ENCODE results near the gene MCM10. TPM values are rescaled to one million over a fixed set of nuclear protein-coding genes. Genes with fewer than 3 reads are reported as not detected.
A peak's percentile ranks its signal among the peaks of the same experiment; 100 is the strongest.

Gene MCM10
- total RNA-seq, 2 experiments from 2014 or later: 0.16 to 0.50 TPM

DNA sequence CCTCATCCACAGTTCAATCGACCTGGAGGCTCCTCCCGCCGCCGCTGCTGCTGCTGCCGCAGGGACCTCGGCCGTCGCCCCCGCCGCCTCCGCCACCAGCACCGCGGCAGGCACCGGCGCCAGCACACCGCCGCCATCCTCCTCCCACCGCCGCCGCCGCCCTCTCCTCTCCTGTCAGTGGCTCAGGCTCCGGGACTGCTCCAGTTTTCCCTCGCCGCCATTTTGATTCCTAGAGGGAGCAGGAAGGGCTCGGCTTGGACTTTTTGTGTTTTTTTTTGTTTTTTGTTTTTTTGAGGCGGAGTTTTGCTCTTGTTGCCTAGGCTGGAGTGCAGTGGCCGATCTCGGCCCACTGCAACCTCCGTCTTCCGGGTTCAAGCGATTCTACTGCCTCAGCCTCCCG, 3.0 kb upstream of the MCM10 start:
- peak overlapping the region; percentile 50 for H3K4me3 Mint-ChIP-seq
- peaks cover 3% of the 10 kb centered on the region for H3K9me3 Mint-ChIP-seq
- no peak for ATAC-seq (ENCODE audit: poor library complexity)
- ChIA-PET CTCF (interaction anchor here (0.6 kb wide), 1 partner anchor 133 kb away, joined by 5 read pairs; no protein-coding TSS in a partner anchor), POLR2A (interaction anchor here (1.4 kb wide), 1 partner anchor 144 kb away, joined by 7 read pairs; no protein-coding TSS in a partner anchor)
- H3K4me1 Mint-ChIP-seq (ENCODE audit: low read depth): peaks cover 16% of the 10 kb centered on the region
- Histone ChIP-seq H3K9me3 (ENCODE audit: control insufficient read depth in 1 of 2, insufficient read depth in 1 of 2, low read length in 2 of 2) (no peaks in the 10 kb centered on the region), H3K27me3 (ENCODE audit: control insufficient read depth in 1 of 2, insufficient read depth in 2 of 2, low read length in 2 of 2) (no peaks in the 10 kb centered on the region), H3K27ac (ENCODE audit: low read depth in 1 of 2, low read length in 2 of 2) (no peak overlapping the region), H3K4me1 (ENCODE audit: insufficient read depth, low read length) (peaks cover 12% of the 10 kb centered on the region), H3K36me3 (ENCODE audit: insufficient read depth, low read length) (no peaks in the 10 kb centered on the region), H3K4me3 (ENCODE audit: low read length) (peak overlapping the region; percentile 36)
- intact Hi-C loops (cut with DNase I, micrococcal nuclease): no loop called here
- peak in 7 of 14 experiments; percentile 12 to 50 (median 27) for DNase-seq
- TF ChIP-seq, protein P1, sequence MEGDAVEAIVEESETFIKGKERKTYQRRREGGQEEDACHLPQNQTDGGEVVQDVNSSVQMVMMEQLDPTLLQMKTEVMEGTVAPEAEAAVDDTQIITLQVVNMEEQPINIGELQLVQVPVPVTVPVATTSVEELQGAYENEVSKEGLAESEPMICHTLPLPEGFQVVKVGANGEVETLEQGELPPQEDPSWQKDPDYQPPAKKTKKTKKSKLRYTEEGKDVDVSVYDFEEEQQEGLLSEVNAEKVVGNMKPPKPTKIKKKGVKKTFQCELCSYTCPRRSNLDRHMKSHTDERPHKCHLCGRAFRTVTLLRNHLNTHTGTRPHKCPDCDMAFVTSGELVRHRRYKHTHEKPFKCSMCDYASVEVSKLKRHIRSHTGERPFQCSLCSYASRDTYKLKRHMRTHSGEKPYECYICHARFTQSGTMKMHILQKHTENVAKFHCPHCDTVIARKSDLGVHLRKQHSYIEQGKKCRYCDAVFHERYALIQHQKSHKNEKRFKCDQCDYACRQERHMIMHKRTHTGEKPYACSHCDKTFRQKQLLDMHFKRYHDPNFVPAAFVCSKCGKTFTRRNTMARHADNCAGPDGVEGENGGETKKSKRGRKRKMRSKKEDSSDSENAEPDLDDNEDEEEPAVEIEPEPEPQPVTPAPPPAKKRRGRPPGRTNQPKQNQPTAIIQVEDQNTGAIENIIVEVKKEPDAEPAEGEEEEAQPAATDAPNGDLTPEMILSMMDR (IDR thresholded peaks at IDR 0.05): no peak
- no peaks in the 10 kb centered on the region for H3K27me3 Mint-ChIP-seq
- no peak overlapping the region for H3K27ac Mint-ChIP-seq
- H3K36me3 Mint-ChIP-seq (ENCODE audit: low read depth): no peaks in the 10 kb centered on the region

DNA sequence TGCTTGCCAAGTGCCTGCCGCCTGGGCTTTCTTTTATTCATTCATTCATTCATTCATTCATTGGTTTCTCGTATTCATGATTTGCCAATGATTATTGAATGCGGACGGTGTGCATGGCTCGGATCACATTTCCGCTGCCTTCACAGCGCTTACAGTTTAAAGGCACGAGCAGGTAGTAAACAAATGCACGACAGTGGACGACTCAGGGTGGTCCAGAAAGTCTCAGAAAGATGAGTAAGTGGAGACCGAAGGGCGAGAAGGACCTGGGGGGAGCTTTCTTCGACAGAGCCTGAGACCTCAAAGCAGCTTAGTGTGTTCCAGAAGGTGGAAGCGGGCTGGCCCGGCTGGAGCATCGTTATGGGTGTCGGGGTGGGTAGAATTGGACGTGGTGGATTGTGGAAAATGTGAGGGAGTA, 506 bp downstream of the MCM10 start:
- ATAC-seq (ENCODE audit: poor library complexity) (no peak), DNase-seq (no peak)

DNA sequence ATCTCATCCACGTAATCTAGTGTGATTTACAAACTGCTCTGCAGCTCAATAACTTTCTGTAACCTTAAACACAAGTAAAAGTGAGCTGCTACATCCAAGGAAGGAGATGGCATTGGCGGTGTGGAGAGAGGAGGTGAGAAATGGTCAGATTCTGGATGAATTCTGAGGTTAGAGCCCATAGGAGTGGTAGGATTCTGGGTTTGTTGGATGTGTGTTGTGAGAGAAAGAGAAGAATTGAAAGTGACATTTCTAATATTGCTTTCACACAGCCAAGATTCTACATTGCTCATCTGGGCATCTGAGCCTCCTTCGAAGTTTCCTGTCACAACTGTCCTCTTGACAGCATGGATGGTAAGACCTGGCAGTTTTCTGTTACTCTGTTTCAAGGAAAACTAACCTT, 2.5 kb downstream of the MCM10 start:
- intact Hi-C loops (cut with DNase I, micrococcal nuclease): loop anchor here (2.0 to 10.0 kb wide), 5 partner anchors 63 to 613 kb away; partner anchors contain the start of genes OPTN (in 1 of the 2) and PRPF18 (in 1 of the 2)
- Mint-ChIP-seq H3K4me3 (no peak overlapping the region), H3K4me1 (ENCODE audit: low read depth) (peaks cover 16% of the 10 kb centered on the region), H3K27ac (no peak overlapping the region), H3K36me3 (ENCODE audit: low read depth) (no peaks in the 10 kb centered on the region), H3K9me3 (no peaks in the 10 kb centered on the region), H3K27me3 (no peaks in the 10 kb centered on the region)
- H3K9me3 ChIP-seq (ENCODE audit: control insufficient read depth in 1 of 2, insufficient read depth in 1 of 2, low read length in 2 of 2): no peaks in the 10 kb centered on the region
- CTCF ChIA-PET: interaction anchor here (1.2 to 1.4 kb wide), 2 partner anchors 20 to 138 kb away, joined by 3 to 6 read pairs; no protein-coding TSS in a partner anchor
- no peak for DNase-seq
- no peak overlapping the region for H3K4me3 ChIP-seq (ENCODE audit: low read length)
- POLR2A ChIA-PET: interaction anchor here (4.3 kb wide), 1 partner anchor 138 kb away, joined by 39 read pairs; no protein-coding TSS in a partner anchor
- no peak for ATAC-seq (ENCODE audit: poor library complexity)
- TF ChIP-seq, protein P1 (IDR thresholded peaks at IDR 0.05): no peak
- no peak overlapping the region for H3K27ac ChIP-seq (ENCODE audit: low read depth in 1 of 2, low read length in 2 of 2)
- H3K36me3 ChIP-seq (ENCODE audit: insufficient read depth, low read length): no peaks in the 10 kb centered on the region
- peaks cover 12% of the 10 kb centered on the region for H3K4me1 ChIP-seq (ENCODE audit: insufficient read depth, low read length)
- no peaks in the 10 kb centered on the region for H3K27me3 ChIP-seq (ENCODE audit: control insufficient read depth in 1 of 2, insufficient read depth in 2 of 2, low read length in 2 of 2)

More for the DNA sequence above, 506 bp downstream of the MCM10 start:
- Histone ChIP-seq H3K9me3 (ENCODE audit: control insufficient read depth in 1 of 2, insufficient read depth in 1 of 2, low read length in 2 of 2) (no peaks in the 10 kb centered on the region), H3K27ac (ENCODE audit: low read depth in 1 of 2, low read length in 2 of 2) (no peak overlapping the region), H3K27me3 (ENCODE audit: control insufficient read depth in 1 of 2, insufficient read depth in 2 of 2, low read length in 2 of 2) (no peaks in the 10 kb centered on the region), H3K36me3 (ENCODE audit: insufficient read depth, low read length) (no peaks in the 10 kb centered on the region), H3K4me3 (ENCODE audit: low read length) (peak overlapping the region; percentile 53), H3K4me1 (ENCODE audit: insufficient read depth, low read length) (peaks cover 12% of the 10 kb centered on the region)
- Mint-ChIP-seq H3K27me3 (no peaks in the 10 kb centered on the region), H3K9me3 (no peaks in the 10 kb centered on the region), H3K4me1 (ENCODE audit: low read depth) (peaks cover 16% of the 10 kb centered on the region), H3K36me3 (ENCODE audit: low read depth) (no peaks in the 10 kb centered on the region), H3K4me3 (peak overlapping the region; percentile 91), H3K27ac (no peak overlapping the region)
- CTCF ChIA-PET: interaction anchor here (0.7 to 2.0 kb wide), 10 partner anchors 10 to 425 kb away, joined by 3 to 14 read pairs (median 6); partner anchors contain the start of genes PHYH and PRPF18
- intact Hi-C loops (cut with DNase I, micrococcal nuclease): loop anchor here (1.0 to 10.0 kb wide), 10 partner anchors 61 to 615 kb away; partner anchors contain the start of genes PRPF18 (in 2 of the 2) and OPTN (in 1 of the 2)
- POLR2A ChIA-PET: interaction anchor here (0.7 to 4.3 kb wide), 5 partner anchors 24 to 425 kb away, joined by 3 to 39 read pairs (median 4); partner anchors contain the start of genes PHYH and PRPF18
- TF ChIP-seq, protein P1 (IDR thresholded peaks at IDR 0.05): no peak
